Fibroblast of the conjunctiva (primary cell): ENCODE measurements around the gene ZNF618.
A peak's percentile ranks its signal among the peaks of the same experiment; 100 is the strongest.
"Not testable (repeated sequence)": the region's sequence is repeated elsewhere in the genome, so short reads cannot be mapped to it uniquely, and the experiment has no call there.

ENCODE experiments used
- DNase-seq: peaks from one replicate; pipeline ENCODE4 v3.0.0-alpha.2; 2010; ENCODE audit warnings: low read depth

Gene ZNF618

GRCh38 chr9:113988385-113989016 is 112.4 kb downstream of the ZNF618 start:
- no peak for DNase-seq

- peak; percentile 33 for DNase-seq
Measured at GRCh38 chr9:113989017-113989713, 113.1 kb downstream of the ZNF618 start.

GRCh38 chr9:113989714-113990569 is 113.8 kb downstream of the ZNF618 start:
- DNase-seq: no peak

- no peak for DNase-seq
Measured at GRCh38 chr9:113990570-113990907, 114.4 kb downstream of the ZNF618 start.

GRCh38 chr9:113990975-113991471 is 114.9 kb downstream of the ZNF618 start:
- DNase-seq: no peak

- DNase-seq: no peak
Measured at GRCh38 chr9:113991714-113992113, 115.6 kb downstream of the ZNF618 start.

GRCh38 chr9:113992276-113992951 is 116.3 kb downstream of the ZNF618 start:
- no peak for DNase-seq

- no peak for DNase-seq
Measured at GRCh38 chr9:113992994-113993393, 116.9 kb downstream of the ZNF618 start.

- peak; percentile 51 for DNase-seq
Measured at GRCh38 chr9:113993838-113994540, 117.9 kb downstream of the ZNF618 start.

- no peak for DNase-seq
Measured at GRCh38 chr9:113995401-113995800, 119.3 kb downstream of the ZNF618 start.

GRCh38 chr9:113995963-113996362 is 119.9 kb downstream of the ZNF618 start:
- no peak for DNase-seq

GRCh38 chr9:113996531-113997001 is 120.5 kb downstream of the ZNF618 start:
- no peak for DNase-seq

GRCh38 chr9:113997064-113997463 is 121.0 kb downstream of the ZNF618 start:
- not testable (repeated sequence) for DNase-seq

GRCh38 chr9:113997610-113998009 is 121.5 kb downstream of the ZNF618 start:
- DNase-seq: no peak

GRCh38 chr9:113998114-113998513 is 122.0 kb downstream of the ZNF618 start:
- DNase-seq: no peak

GRCh38 chr9:113998525-113999255 is 122.6 kb downstream of the ZNF618 start:
- no peak for DNase-seq

- DNase-seq: no peak
Measured at GRCh38 chr9:113999256-114000062, 123.3 kb downstream of the ZNF618 start.

- no peak for DNase-seq
Measured at GRCh38 chr9:114000063-114000454, 124.0 kb downstream of the ZNF618 start.

GRCh38 chr9:114000671-114001409 is 124.7 kb downstream of the ZNF618 start:
- no peak for DNase-seq
